PC-3 (cell line): ENCODE data around the gene TRAPPC10.

Experiments
- EZH2 ChIP-seq: fragments of 300-600 bp; sonication (generic); IDR thresholded peaks from one replicate; pipeline ENCODE4 v1.6.1; 2017; ENCODE audit warnings: antibody characterized with exemption, mild to moderate bottlenecking, low read length; ENCODE audit not compliant: unreplicated experiment
- TF ChIP-seq, protein P1 (sequence below): fragments of 300-600 bp; sonication (generic); conservative IDR thresholded peaks from 2 replicates; pipeline ENCODE4 v1.5.1; 2017; ENCODE audit warnings: antibody characterized with exemption, low read depth, mild to moderate bottlenecking, low read length

- TF ChIP-seq, protein P1, sequence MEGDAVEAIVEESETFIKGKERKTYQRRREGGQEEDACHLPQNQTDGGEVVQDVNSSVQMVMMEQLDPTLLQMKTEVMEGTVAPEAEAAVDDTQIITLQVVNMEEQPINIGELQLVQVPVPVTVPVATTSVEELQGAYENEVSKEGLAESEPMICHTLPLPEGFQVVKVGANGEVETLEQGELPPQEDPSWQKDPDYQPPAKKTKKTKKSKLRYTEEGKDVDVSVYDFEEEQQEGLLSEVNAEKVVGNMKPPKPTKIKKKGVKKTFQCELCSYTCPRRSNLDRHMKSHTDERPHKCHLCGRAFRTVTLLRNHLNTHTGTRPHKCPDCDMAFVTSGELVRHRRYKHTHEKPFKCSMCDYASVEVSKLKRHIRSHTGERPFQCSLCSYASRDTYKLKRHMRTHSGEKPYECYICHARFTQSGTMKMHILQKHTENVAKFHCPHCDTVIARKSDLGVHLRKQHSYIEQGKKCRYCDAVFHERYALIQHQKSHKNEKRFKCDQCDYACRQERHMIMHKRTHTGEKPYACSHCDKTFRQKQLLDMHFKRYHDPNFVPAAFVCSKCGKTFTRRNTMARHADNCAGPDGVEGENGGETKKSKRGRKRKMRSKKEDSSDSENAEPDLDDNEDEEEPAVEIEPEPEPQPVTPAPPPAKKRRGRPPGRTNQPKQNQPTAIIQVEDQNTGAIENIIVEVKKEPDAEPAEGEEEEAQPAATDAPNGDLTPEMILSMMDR: no peak
- TF ChIP-seq EZH2: no peak
Measured at GRCh38 chr21:44006017-44006619, 6.0 kb upstream of the TRAPPC10 start.
